ENCODE data around the gene TRMT112. TPM values are rescaled to one million over a fixed set of nuclear protein-coding genes. Genes with fewer than 3 reads are reported as not detected.

TRMT112 gene
- total and polyA plus RNA-seq, 12 donors, result 286 to 991 (median 397) TPM

- TF ChIP-seq POLR2A (IDR thresholded peaks at IDR 0.05) (no peak), CTCF (IDR thresholded peaks at IDR 0.05) (no peak)
- no peak for DNase-seq
- 17 to 22% (median 20%) methylated on average over 11 to 34 of the region's 34 CpGs for WGBS, 4 donors
- no peak overlapping the region for H3K27ac ChIP-seq
- H3K27me3 ChIP-seq, result peaks cover 50% of the 10 kb centered on the region
- intact Hi-C loops (cut with DNase I), result loop anchor here in 1 of 2 donors (5.0 to 10.0 kb wide), 2 partner anchors 90 to 292 kb away; partner anchors contain the start of gene FERMT3
- H3K4me1 ChIP-seq (replicated peaks in 1 of 2), result peaks cover 20 to 31% of the 10 kb centered on the region in 2 donors
- H3K36me3 ChIP-seq (replicated peaks in 1 of 2), result no peaks in the 10 kb centered on the region
- H3K4me3 ChIP-seq, result no peak overlapping the region
- no peaks in the 10 kb centered on the region for H3K9me3 ChIP-seq (replicated peaks in 1 of 3)
Measured at GRCh38 chr11:64296830-64297698, 20.3 kb downstream of the TRMT112 start.

GRCh38 chr11:64296236-64296635, 21.1 kb downstream of the TRMT112 start:
- intact Hi-C loops (cut with DNase I), result loop anchor here in 1 of 2 donors (5.0 to 10.0 kb wide), 2 partner anchors 89 to 291 kb away; partner anchors contain the start of gene FERMT3
- Histone ChIP-seq H3K36me3 (replicated peaks in 1 of 2) (no peaks in the 10 kb centered on the region), H3K27me3 (peaks cover 59% of the 10 kb centered on the region), H3K27ac (no peak overlapping the region), H3K4me1 (replicated peaks in 1 of 2) (peaks cover 20 to 34% of the 10 kb centered on the region in 2 donors), H3K4me3 (no peak overlapping the region), H3K9me3 (replicated peaks in 1 of 3) (no peaks in the 10 kb centered on the region)
- 50 to 90% (median 61%) methylated on average over 1 of the region's 1 CpG for WGBS, 4 donors
- DNase-seq, result no peak
- no peak for TF ChIP-seq CTCF (IDR thresholded peaks at IDR 0.05)
- TF ChIP-seq POLR2A (IDR thresholded peaks at IDR 0.05), result no peak

- peaks cover 18 to 30% of the 10 kb centered on the region in 2 donors for H3K4me1 ChIP-seq (replicated peaks in 1 of 2)
- no peak for DNase-seq
- no peak overlapping the region for H3K27ac ChIP-seq
- TF ChIP-seq CTCF (IDR thresholded peaks at IDR 0.05) (no peak), POLR2A (IDR thresholded peaks at IDR 0.05) (no peak)
- H3K9me3 ChIP-seq (replicated peaks in 1 of 3), result no peaks in the 10 kb centered on the region
- 80 to 94% (median 87%) methylated on average over 4 of the region's 4 CpGs for WGBS, 4 donors
- H3K36me3 ChIP-seq (replicated peaks in 1 of 2), result no peaks in the 10 kb centered on the region
- H3K27me3 ChIP-seq, result peaks cover 63% of the 10 kb centered on the region
- intact Hi-C loops (cut with DNase I), result loop anchor here in 1 of 2 donors (5.0 to 10.0 kb wide), 2 partner anchors 88 to 291 kb away; partner anchors contain the start of gene FERMT3
- H3K4me3 ChIP-seq, result no peak overlapping the region
Measured at GRCh38 chr11:64295760-64296159, 21.6 kb downstream of the TRMT112 start.

- no peaks in the 10 kb centered on the region for H3K9me3 ChIP-seq (replicated peaks in 1 of 3)
- 37 to 54% (median 40%) methylated on average over 3 of the region's 3 CpGs for WGBS, 4 donors
- no peak overlapping the region for H3K4me3 ChIP-seq
- H3K27me3 ChIP-seq, result peaks cover 61% of the 10 kb centered on the region
- no peak overlapping the region for H3K27ac ChIP-seq
- no peaks in the 10 kb centered on the region for H3K36me3 ChIP-seq (replicated peaks in 1 of 2)
- H3K4me1 ChIP-seq (replicated peaks in 1 of 2), result peaks cover 8 to 20% of the 10 kb centered on the region in 2 donors
- intact Hi-C loops (cut with DNase I), result loop anchor here in 1 of 2 donors (5.0 to 10.0 kb wide), 2 partner anchors 87 to 290 kb away; partner anchors contain the start of gene FERMT3
- TF ChIP-seq CTCF (IDR thresholded peaks at IDR 0.05) (no peak), POLR2A (IDR thresholded peaks at IDR 0.05) (no peak)
- DNase-seq, result no peak
Measured at GRCh38 chr11:64294774-64295173, 22.6 kb downstream of the TRMT112 start.
